Kidney epithelial cell (primary cell): ENCODE results near the gene SLC25A17. TPM values are rescaled to one million over a fixed set of nuclear protein-coding genes. Genes with fewer than 3 reads are reported as not detected.

ENCODE experiments used
- DNase-seq: peaks from one replicate; pipeline ENCODE4 v3.0.0-alpha.2; 2010; ENCODE audit warnings: low read depth
- H3K27me3 ChIP-seq: 2 replicates; pipeline ENCODE4 v1.6.0; 2011; ENCODE audit warnings: low read length; ENCODE audit not compliant: control insufficient read depth, insufficient read depth
- H3K36me3 ChIP-seq: 2 replicates; pipeline ENCODE4 v1.5.1; 2011; ENCODE audit warnings: low read length; ENCODE audit not compliant: control insufficient read depth, insufficient read depth
- H3K4me3 ChIP-seq: 2 replicates; pipeline ENCODE4 v1.5.1; 2011; ENCODE audit warnings: low read depth, mild to moderate bottlenecking, control low read depth, low read length
- total RNA-seq: library from RNA; depleted of rRNA; stranded (reverse); fragments of >200 nt; gene quantifications from 2 replicates; pipeline ENCODE4 v1.2.3, GENCODE V29; 2015
- TF ChIP-seq, protein P1 (sequence below): IDR thresholded peaks from 2 replicates; pipeline ENCODE4 v1.5.1; 2011; ENCODE audit warnings: mild to moderate bottlenecking, moderate library complexity, low read length, control low read depth, inconsistent platforms; ENCODE audit not compliant: insufficient read depth, poor library complexity, severe bottlenecking

The SLC25A17 gene
- total RNA-seq, 1 donor from 2014 or later = 21.6 TPM

DNA sequence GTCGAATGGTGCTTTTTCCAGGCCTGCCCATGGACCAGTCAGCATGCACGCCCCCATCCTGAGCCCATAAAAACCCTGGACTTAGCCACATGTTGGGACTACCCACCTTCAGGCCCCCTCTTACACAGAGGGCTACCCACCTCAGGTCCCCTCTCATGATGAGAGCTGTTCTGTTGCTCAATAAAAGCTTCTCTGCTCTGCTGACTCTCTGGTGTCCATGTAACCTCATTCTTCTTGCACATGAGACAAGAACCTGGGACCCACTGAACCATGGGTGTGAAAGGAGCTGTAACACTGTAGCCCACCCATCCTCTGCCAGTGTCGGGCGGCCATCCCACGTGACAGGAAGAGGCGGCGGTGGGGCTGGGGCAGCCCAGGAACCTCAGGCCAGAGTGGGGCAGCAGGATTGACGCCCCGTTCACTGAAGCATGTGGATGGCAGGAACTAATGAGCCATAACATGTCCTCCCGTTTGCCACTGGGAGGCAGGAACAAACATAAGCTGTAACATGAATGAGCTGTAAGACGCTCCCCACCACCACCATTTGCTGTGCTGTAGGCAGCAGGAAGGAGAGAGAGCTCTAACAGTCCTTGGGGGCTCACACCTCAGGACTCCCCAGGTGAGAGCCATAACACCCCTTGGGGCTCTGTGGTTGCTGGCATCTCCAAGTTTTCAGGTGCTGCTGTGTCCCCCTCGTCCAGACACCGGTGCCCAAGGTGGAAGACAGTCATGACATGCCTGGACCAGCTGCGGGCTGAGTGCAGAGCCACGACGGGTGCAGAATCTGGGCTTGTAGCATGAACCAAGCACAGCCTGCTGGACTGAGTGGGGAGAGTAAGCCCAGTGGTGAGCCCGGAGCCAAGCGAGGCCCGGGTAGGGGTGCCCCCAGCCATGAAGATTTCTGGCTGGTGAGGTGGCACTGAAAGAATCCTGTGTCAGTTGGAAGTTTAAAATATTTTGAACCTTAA lies 70.5 kb downstream of the SLC25A17 start:
- no peaks in the 10 kb centered on the region for H3K36me3 ChIP-seq
- no peak overlapping the region for H3K4me3 ChIP-seq
- TF ChIP-seq, protein P1, sequence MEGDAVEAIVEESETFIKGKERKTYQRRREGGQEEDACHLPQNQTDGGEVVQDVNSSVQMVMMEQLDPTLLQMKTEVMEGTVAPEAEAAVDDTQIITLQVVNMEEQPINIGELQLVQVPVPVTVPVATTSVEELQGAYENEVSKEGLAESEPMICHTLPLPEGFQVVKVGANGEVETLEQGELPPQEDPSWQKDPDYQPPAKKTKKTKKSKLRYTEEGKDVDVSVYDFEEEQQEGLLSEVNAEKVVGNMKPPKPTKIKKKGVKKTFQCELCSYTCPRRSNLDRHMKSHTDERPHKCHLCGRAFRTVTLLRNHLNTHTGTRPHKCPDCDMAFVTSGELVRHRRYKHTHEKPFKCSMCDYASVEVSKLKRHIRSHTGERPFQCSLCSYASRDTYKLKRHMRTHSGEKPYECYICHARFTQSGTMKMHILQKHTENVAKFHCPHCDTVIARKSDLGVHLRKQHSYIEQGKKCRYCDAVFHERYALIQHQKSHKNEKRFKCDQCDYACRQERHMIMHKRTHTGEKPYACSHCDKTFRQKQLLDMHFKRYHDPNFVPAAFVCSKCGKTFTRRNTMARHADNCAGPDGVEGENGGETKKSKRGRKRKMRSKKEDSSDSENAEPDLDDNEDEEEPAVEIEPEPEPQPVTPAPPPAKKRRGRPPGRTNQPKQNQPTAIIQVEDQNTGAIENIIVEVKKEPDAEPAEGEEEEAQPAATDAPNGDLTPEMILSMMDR = no peak
- H3K27me3 ChIP-seq = peaks cover 6% of the 10 kb centered on the region
- no peak for DNase-seq

DNA sequence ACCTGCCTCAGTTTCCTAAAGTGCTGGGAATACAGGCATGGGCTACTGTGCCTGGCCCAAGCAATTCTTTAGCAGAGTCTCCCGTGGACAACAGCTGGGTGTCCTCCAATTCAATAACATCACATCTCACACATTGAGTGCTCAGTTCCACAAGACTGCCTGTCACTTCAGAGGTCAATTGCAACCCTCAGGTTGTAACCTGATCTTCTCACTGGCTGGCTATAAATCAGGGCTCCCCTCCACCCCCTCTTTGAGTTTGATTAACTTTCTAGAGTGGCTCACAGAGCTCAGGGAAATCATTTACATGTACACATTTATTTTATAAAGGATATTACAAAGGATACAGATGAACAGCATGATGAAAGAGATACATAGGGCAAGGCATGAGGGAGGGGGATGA lies 71.8 kb downstream of the SLC25A17 start:
- H3K27me3 ChIP-seq = peaks cover 3% of the 10 kb centered on the region
- no peaks in the 10 kb centered on the region for H3K36me3 ChIP-seq
- DNase-seq = no peak
- TF ChIP-seq, protein P1 = no peak
- H3K4me3 ChIP-seq = no peak overlapping the region

GRCh38 chr22:40746428-40747220 lies 72.5 kb downstream of the SLC25A17 start:
- H3K27me3 ChIP-seq = peaks cover 3% of the 10 kb centered on the region
- TF ChIP-seq, protein P1 = no peak
- DNase-seq = no peak
- no peak overlapping the region for H3K4me3 ChIP-seq
- no peaks in the 10 kb centered on the region for H3K36me3 ChIP-seq

DNA sequence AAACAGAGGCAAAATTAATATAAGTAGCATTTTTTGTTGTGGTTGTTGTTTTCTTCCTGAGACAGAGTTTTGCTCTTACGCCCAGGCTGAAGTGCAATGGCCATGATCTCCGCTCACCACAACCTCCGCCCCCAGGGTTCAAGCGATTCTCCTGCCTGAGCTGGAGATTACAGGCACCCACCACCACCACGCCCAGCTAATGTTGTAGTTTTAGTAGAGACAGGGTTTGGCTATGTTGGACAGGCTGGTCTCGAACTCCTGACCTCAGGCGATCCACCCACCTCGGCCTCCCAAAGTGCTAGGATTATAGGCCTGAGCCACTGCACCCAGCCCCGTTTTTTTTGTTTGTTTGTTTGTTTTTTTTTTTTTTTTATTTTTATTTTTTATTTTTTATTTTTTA lies 75.4 kb downstream of the SLC25A17 start:
- H3K27me3 ChIP-seq = peaks cover 1% of the 10 kb centered on the region
- TF ChIP-seq, protein P1 = no peak

GRCh38 chr22:40741116-40741515 lies 78.0 kb downstream of the SLC25A17 start:
- Histone ChIP-seq H3K4me3 (no peak overlapping the region), H3K36me3 (no peaks in the 10 kb centered on the region), H3K27me3 (no peaks in the 10 kb centered on the region)
- TF ChIP-seq, protein P1 = no peak
- no peak for DNase-seq

More for the DNA sequence above, 75.4 kb downstream of the SLC25A17 start:
- H3K4me3 ChIP-seq = no peak overlapping the region
- DNase-seq = no peak
- no peaks in the 10 kb centered on the region for H3K36me3 ChIP-seq
